ENCODE results near the gene FRMD4A. TPM values are rescaled to one million over a fixed set of nuclear protein-coding genes. Genes with fewer than 3 reads are reported as not detected.

Gene FRMD4A
- total RNA-seq, 4 donors from 2014 or later: 13.7 to 27.2 (median 19.6) TPM

DNA sequence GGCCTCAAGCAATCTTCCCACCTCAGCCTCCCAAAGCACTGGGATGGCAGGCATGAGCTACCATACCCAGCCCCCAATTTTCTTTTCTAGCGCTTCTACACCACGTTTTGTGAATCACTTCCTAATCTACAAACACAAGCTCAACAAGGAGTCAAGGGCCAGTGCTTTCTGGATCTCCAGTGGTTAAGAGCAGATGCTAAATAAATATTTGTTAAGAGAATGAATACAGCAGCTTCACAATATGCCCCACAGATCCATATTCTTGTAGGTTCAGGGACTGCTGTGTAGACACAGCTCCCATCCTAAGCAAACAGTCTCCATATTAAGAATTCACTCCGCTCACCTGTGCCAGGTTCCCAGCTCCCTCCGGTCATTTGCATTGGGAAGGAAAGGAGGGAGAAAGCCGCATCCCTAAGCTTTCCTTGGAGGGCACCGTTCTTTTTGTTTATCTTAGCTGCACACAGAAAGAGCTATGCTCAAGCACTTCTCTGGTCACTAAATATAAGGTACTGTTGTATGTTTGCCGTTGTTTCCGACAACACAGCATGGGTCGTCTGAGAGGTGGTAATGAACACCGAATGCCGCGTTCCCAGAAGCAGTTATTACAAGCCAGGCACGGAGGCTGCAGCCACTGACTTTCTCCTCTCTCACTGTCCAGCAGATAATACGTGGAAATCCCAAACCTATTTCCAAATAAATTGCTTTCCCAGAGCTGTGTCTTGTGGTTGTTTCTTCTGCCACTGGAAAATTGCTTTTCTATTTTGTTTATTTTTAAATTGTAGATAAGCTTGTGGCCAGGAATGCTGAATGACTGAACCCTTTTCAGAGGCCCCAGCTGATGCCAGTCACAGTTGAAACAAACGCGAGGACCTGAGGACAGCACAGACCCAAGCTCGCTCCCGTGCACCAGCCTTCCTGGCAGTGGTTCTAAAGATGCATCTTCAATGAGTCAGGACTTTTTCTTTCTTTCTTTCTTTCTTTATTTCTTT, 526.9 kb downstream of the FRMD4A start:
- no peak for ATAC-seq
- no peaks in the 10 kb centered on the region for H3K9me3 ChIP-seq
- no peak overlapping the region for H3K27ac ChIP-seq
- H3K27me3 ChIP-seq: no peaks in the 10 kb centered on the region
- H3K36me3 ChIP-seq: no peaks in the 10 kb centered on the region
- 60 to 68% methylated on average over 5 to 18 of the region's 18 CpGs for WGBS, 2 donors (ENCODE audit: low coverage in 1 of 2)
- no peak overlapping the region for H3K4me3 ChIP-seq
- H3K4me1 ChIP-seq: peaks cover 0 to 6% (median 0%) of the 10 kb centered on the region in 3 donors
- no peak for TF ChIP-seq POLR2A (IDR thresholded peaks at IDR 0.05)

DNA sequence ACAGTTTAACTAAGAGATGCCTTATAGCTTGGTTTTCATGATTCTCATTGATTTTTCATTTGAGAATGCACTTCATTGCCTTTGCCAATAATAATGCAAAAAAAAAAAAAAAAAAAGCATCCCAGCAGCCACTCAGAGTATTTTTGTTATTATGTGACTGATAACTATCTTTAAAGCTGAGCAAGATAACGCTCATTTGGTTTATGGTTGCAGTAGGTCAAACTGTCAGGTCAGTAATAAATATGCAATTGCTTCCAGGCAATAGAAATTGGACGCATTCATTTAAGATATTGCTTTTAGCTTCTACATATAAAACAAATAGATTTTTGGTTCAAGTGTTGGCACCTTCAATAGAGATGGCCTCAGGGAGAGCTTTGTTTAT, 528.8 kb downstream of the FRMD4A start:
- Histone ChIP-seq H3K4me1 (no peaks in the 10 kb centered on the region), H3K27ac (no peak overlapping the region), H3K36me3 (no peaks in the 10 kb centered on the region), H3K4me3 (no peak overlapping the region), H3K27me3 (no peaks in the 10 kb centered on the region), H3K9me3 (no peaks in the 10 kb centered on the region)
- no peak for ATAC-seq
- TF ChIP-seq POLR2AphosphoS5 (IDR thresholded peaks at IDR 0.05) (no peak), POLR2A (IDR thresholded peaks at IDR 0.05) (no peak), EP300 (IDR thresholded peaks at IDR 0.05) (no peak)
- TF ChIP-seq, protein P1, sequence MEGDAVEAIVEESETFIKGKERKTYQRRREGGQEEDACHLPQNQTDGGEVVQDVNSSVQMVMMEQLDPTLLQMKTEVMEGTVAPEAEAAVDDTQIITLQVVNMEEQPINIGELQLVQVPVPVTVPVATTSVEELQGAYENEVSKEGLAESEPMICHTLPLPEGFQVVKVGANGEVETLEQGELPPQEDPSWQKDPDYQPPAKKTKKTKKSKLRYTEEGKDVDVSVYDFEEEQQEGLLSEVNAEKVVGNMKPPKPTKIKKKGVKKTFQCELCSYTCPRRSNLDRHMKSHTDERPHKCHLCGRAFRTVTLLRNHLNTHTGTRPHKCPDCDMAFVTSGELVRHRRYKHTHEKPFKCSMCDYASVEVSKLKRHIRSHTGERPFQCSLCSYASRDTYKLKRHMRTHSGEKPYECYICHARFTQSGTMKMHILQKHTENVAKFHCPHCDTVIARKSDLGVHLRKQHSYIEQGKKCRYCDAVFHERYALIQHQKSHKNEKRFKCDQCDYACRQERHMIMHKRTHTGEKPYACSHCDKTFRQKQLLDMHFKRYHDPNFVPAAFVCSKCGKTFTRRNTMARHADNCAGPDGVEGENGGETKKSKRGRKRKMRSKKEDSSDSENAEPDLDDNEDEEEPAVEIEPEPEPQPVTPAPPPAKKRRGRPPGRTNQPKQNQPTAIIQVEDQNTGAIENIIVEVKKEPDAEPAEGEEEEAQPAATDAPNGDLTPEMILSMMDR (IDR thresholded peaks at IDR 0.05): no peak
- 86 to 100% methylated on average over 2 of the region's 2 CpGs for WGBS, 2 donors (ENCODE audit: low coverage in 1 of 2)

DNA sequence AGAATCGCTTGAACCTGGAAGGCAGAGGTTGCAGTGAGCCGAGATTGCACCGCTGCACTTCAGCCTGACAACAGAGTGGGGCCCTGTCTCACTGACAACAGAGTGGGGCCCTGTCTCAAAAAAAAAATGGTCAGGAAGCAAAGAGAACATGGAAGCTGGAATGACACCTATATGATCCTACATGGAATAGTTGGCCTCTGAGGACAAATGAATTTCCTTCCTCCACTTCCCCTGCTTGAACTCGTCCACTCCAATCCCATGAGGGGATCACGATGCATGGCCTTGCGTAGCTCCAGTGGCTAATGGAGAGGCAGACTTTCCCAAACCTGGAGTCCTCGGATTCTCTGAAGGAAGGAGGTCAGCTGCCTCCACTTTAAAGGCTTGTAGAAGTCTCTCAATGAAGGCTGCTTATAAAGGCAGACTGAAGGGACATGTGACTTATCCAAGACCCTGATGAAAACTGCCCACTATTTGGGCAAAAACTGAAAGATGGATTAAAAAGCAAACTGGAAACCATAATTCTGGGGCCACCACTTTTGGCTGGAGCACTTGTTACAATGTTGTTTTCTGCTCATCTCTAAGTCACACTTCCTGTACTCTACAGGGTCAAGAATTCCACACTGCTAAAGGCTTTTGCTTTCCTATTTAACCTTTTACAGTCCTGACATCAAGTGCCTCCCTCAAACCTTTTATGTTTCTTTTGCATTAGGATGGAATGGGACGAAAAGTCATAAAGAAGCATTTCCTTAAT, 529.4 kb downstream of the FRMD4A start:
- H3K4me3 ChIP-seq: no peak overlapping the region
- WGBS, 2 donors (ENCODE audit: low coverage in 1 of 2): 92 to 95% methylated on average over 5 to 7 of the region's 8 CpGs
- no peaks in the 10 kb centered on the region for H3K36me3 ChIP-seq
- H3K27me3 ChIP-seq: no peaks in the 10 kb centered on the region
- ATAC-seq: no peak
- H3K4me1 ChIP-seq: peaks cover 0 to 2% (median 0%) of the 10 kb centered on the region in 3 donors
- H3K27ac ChIP-seq: no peak overlapping the region
- no peaks in the 10 kb centered on the region for H3K9me3 ChIP-seq
- TF ChIP-seq POLR2A (IDR thresholded peaks at IDR 0.05) (no peak), EP300 (IDR thresholded peaks at IDR 0.05) (no peak), POLR2AphosphoS5 (IDR thresholded peaks at IDR 0.05) (no peak)
- TF ChIP-seq, protein P1 (IDR thresholded peaks at IDR 0.05): no peak

DNA sequence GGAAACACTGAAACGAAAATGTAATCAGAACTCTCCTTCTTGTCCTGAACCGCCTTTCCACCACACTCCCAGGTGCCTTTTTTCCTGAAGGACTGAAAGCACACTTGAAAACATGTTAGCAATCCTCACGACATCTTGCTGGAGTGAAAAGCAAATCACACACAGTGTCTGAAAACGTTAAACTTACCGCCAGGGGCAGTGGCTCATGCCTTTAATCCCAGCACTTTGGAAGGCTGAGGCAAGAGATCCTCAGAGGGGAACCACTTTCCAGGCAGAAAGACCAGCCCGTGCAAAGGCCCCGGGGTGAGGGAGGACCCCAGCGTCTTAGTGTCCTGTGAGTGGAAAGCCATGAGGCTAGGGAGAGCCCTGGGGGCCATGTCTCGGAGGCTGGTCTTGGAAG, 533.6 kb downstream of the FRMD4A start:
- H3K4me3 ChIP-seq: no peak overlapping the region

More for the DNA sequence above, 533.6 kb downstream of the FRMD4A start:
- WGBS, 2 donors (ENCODE audit: low coverage in 1 of 2): 86 to 93% methylated on average over 2 to 6 of the region's 9 CpGs
- Histone ChIP-seq H3K27ac (no peak overlapping the region), H3K4me1 (peaks cover 0 to 16% (median 0%) of the 10 kb centered on the region in 3 donors), H3K27me3 (no peaks in the 10 kb centered on the region), H3K9me3 (no peaks in the 10 kb centered on the region), H3K36me3 (peaks cover 0 to 22% of the 10 kb centered on the region in 2 donors)
- TF ChIP-seq EP300 (IDR thresholded peaks at IDR 0.05) (no peak), POLR2AphosphoS5 (IDR thresholded peaks at IDR 0.05) (no peak), POLR2A (IDR thresholded peaks at IDR 0.05) (no peak)
- TF ChIP-seq, protein P1 (IDR thresholded peaks at IDR 0.05): no peak
- ATAC-seq: no peak
